ENCODE data around the gene TFEB.

The TFEB gene

DNA sequence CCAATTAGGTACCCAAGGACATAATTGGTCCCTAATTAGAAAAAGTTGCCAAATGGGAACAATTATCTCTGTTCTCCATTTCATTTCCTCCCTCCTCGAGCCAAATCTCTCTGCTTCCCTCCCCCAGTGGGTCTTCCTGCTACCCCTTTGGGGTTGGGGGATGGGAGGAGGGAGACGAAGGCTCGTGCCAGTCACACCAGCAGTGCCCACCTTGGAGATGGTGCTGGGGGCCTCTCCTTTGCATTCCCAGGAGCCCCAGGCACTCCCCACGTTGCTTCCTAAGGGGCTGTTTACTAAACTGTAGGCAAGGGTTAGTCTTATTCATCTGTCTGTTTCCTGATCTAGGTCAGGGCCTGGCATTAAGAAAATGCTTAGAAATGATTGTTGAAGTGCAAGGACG is 64.0 kb downstream of the TFEB start:
- no peak for DNase-seq

DNA sequence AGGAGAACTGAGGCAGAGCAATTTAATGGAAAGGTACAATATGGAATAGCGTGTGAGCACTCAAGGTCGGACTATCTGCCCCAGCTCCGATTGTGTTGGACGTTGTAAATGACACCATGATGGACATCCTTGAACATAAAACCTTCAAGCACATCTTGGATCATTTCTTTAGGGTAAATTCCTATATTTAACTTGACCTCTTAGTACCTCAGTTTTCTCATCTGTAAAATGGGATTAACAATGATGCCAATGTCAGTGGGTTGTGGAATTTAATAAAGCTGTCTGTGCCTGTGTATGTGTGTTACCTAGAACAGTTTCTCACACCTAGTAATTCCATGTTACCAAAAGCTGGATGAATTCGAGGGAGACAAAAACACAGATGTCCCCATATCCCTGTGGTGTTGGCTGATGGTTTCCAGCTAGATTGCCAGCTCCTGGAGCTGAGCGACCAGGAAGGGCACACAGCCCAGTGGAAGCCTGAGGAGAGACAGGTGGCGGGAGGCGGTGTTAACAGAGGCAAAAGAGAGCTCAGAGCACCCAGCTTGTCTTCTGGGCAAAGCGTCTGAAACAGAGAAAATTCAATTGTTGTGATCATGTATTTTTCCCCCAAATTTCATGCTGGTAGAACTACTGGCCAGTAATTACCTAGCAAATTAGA is 64.6 kb downstream of the TFEB start:
- no peak for DNase-seq

- DNase-seq, result no peak
These were observed 66.4 kb downstream of the TFEB start for GRCh38 chr6:41668968-41669367.

DNA sequence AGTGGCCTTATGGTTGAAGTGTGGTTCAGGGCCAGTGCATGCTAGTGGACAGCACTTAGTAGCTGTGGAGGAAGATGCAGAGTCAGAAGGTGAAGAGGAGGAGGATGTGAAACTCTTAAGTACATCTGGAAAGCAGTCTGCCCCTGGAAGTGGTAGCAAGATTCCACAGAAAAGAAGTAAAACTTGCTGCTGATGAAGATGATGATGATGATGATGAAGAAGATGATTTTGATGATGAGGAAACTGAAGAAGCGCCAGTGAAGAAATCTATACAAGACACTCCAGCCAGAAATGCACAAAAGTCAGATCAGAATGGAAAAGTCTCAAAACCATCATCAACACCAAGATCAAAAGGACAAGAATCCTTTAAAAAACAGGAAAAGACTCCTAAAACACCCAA is 68.2 kb downstream of the TFEB start:
- DNase-seq, result no peak

GRCh38 chr6:41664271-41664670 is 71.1 kb downstream of the TFEB start:
- DNase-seq, result no peak

- no peak for DNase-seq
These were observed 71.8 kb downstream of the TFEB start for GRCh38 chr6:41663568-41663967.

- DNase-seq, result no peak
These were observed 75.5 kb downstream of the TFEB start for GRCh38 chr6:41659935-41660334.

DNA sequence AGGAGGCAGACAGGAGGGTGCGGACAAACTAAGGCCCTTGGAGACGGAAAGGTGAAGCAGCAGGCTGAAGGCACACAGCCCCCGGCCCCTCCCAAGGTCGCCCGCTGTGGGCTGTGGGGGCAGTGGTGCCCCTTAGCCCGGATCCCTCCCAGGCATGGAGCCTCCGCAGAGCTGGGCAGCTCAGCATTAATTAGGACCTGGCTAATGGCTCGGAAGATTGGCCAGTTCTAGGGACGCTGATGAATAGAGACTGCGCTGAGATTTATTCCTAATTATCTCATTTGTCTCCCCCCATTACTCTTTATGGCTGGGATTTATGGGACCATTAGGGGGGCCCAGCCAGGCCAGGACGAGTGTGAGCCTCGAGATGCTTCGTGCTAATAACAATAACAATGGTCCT is 76.8 kb downstream of the TFEB start:
- no peak for DNase-seq

DNA sequence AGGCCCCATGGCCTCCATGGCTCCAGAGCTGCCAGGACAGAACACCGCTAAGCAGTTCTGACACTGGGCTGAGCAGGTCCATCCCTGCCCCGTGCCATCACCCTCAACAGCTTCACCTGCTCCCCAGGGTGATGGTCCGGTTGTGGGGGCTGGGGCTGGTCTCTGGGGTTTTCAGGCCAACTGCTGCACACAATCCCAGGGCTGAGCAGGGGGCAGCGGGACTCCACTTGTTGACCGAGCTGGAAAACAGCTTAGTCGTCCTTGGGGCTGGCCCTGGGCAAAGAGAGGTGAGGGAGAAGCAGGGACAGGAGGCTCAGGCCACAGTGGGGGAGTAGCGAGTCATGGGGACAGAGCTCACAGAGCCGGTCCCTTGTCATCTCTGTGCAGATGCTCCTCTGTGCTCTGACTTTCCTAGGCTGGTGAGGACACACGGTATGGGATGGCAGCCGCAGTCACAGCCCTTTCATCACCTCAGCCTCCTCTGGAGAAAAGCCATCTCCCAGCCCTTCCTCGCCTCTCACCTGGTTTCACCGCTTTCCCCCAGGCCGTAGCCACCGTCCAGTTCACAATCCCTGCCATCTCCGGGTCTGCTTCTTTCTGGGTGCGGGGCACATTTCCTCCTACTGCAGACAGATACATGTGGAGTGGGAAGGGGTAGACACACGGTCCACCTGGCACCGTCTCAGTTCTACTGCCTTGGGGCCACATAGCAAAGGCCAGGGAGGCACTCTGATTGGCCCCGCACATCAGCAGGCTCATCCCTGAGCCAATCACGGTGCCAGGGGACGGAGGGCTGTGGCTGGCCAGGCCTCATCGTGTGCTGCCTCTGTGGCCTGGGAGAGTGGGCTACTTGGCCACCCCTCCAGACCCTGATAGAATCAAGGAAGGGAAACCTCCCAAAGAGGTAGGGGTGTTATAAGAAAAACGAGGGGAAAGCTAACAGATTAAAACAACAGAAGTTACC is 78.0 kb downstream of the TFEB start:
- DNase-seq, result no peak

DNA sequence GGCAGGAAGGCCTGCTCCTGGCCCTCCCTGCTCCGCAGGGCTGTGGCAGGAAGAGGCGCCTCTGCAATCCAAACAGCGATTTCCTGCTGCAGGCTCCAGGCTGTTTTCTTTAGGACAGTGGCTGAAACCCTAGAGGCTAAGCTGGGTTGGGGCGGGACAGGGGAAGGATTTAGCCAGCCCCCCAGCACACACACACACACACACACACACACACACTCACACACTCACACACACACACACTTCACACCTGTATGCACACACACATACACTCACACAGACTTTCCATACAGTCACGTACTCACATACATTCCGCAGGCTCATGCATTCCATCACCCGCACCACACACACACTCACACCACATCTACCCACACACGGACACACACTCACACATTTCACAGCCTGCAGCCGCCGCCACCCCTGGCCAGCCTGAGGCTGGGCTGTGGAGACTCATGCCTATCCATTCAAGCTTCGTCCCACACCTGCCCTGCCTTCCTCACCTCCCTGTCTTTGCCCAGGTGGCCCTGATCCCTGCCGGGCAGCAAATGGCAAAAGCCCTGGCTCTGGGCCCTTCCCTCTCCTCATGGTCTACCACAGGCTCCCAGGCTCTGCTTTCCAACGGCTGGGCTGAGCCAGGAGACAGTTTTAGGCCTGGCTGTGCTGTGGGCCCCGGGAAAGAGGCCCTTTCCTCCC is 79.3 kb downstream of the TFEB start:
- DNase-seq, result no peak

- DNase-seq, result no peak
These were observed 79.8 kb downstream of the TFEB start for GRCh38 chr6:41655646-41656001.

- DNase-seq, result no peak
These were observed 80.2 kb downstream of the TFEB start for GRCh38 chr6:41655176-41655575.

DNA sequence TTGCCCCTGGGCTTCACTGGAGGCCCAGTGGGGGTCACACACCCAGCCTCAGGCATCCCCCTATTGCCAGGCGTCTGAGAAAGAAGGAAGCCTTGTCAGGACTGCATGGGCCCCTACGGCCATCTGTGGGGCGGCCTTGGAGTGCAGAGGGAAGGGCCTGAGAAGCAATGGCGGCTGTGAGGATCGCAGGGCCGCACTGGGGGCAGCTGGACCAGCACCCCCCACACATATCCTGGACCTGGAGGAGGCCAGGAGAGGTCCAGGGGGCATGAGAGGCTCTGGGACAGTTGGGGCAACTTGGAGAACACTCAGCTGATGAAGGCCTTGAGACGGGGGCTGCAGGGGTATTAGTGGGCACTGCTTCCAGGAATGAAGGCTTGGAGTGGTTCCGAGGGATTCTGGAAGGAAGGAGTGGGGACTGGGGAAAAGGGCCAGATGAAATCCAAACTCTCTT is 80.7 kb downstream of the TFEB start:
- no peak for DNase-seq

- no peak for DNase-seq
These were observed 81.2 kb downstream of the TFEB start for GRCh38 chr6:41654151-41654697.

DNA sequence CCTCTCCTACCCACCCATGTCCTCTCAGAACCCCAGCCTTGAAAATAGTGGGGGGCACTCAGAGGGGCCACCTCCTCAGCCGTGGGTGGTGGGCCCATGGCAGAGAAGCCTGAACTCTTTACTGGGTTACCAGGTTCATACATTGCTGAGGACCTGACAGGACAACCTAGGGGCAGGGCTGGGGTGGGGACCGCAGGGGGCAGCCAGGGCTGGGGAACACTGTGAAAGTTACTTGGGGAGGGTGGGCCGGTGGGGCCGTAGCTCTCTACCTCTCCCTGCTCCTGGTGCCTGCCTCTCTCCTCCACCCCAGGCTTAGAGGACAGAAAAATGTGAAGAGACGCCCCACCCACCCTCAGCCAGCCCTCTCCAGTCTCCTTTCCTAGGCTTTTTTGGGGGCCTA is 81.7 kb downstream of the TFEB start:
- no peak for DNase-seq

DNA sequence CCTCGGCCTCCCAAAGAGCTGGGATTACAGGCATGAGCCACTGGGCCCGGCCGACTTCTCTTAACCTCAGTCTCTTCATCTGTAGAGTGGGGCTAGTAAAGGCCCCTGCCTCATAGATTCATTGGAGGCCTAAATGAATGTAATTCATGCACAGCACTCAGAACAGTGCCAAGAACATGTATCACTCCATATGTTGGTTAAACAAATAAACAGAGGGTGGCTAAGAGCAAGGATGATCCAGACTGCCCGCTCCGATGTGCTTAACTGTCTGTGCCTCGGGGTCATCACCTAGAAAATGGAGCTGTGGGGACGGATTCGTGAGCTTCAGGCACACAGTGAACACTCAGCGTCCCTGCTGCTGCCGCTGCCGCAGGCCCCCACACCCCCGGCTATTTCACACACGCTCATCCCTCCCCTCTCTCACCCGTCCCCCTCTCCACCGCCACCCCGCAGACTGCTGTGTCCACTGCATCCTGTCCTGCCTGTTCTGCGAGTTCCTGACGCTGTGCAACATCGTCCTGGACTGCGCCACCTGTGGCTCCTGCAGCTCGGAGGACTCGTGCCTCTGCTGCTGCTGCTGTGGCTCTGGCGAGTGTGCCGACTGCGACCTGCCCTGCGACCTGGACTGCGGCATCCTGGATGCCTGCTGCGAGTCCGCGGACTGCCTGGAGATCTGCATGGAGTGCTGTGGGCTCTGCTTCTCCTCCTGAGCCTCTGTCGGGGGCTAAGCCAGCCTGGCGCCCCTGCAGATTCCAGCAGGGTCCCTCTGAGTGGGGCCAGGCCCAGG is 82.3 kb downstream of the TFEB start:
- DNase-seq, result no peak

- no peak for DNase-seq
These were observed 83.3 kb downstream of the TFEB start for GRCh38 chr6:41651962-41652657.

DNA sequence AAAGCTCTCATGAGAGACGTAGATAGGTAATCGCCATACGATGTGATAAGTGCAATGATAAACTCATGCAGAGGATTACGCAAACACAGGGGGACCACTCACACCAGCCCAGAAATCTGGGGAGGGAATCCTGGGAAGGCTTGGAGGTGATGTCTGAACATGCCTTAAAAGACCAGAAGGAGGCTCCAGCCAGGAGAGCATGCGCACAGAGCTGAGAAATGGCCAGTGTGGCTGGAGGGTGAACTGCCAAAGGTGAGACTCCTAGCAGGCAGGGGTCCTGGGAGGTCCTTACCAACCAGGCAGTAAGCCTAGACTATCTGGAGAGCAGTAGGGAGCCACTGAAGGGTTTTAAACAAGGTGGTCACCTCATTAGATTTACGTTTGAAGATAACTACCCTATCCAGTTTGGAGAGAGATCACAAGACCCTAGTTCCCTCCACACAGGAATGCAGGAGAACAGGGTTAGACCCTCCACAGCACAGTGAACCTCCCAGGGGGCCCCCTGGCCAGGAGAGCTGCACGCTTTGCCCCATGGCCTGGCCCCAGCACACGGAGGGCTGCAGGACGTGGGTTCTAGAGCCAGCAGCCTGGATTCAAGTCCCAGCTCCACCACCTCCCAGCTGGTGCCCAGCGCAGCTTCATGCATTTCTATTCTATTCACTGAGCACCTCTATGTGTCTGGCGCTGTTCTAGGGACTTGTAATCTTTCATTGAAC is 84.0 kb downstream of the TFEB start:
- no peak for DNase-seq

- DNase-seq, result no peak
These were observed 85.3 kb downstream of the TFEB start for GRCh38 chr6:41650120-41650519.

- no peak for DNase-seq
These were observed 85.8 kb downstream of the TFEB start for GRCh38 chr6:41649596-41649995.

- DNase-seq, result no peak
These were observed 86.5 kb downstream of the TFEB start for GRCh38 chr6:41648921-41649320.

Data from AML-193 (cell line).